Adipose tissue (tissue), 3 donors: ENCODE measurements around the gene C9orf43. TPM values are rescaled to one million over a fixed set of nuclear protein-coding genes. Genes with fewer than 3 reads are reported as not detected.
"Not testable (repeated sequence)": the region's sequence is repeated elsewhere in the genome, so short reads cannot be mapped to it uniquely, and the experiment has no call there.

Source experiments
- H3K27ac ChIP-seq: one replicate; pipeline ENCODE4 v1.5.1; 2013; ENCODE audit warnings: low read depth, low read length
- WGBS, 3 donors: extraction: QIAGEN DNeasy Blood & Tissue Kit; methylation state at CpG; one replicate each; pipeline ENCODE4 v1.1.7; 2013; 5-methylcytosine and 5-hydroxymethylcytosine counted together
- polyA plus RNA-seq, 3 donors: library from polyadenylated mRNA; stranded (reverse); fragments of 200-250 nt; gene quantifications; one replicate each; pipeline ENCODE4 v1.2.3, GENCODE V29; 2013
- donor health status: healthy with polysubstance abuse.
- donor health status: Bipolar disorder and iron deficiency.
- donor health status: healthy.

Gene C9orf43
- polyA plus RNA-seq, 3 donors: 0.24 to 0.45 (median 0.42) TPM

- WGBS, 3 donors: 55 to 89% (median 75%) methylated on average over 2 of the region's 2 CpGs
- H3K27ac ChIP-seq: not testable (repeated sequence)
These were observed 30.7 kb upstream of the C9orf43 start for GRCh38 chr9:113379829-113380210.

- no peak overlapping the region for H3K27ac ChIP-seq
- WGBS, 3 donors: 27 to 62% (median 58%) methylated on average over 1 of the region's 1 CpG
These were observed 29.6 kb upstream of the C9orf43 start for GRCh38 chr9:113380869-113381378.

- WGBS, 3 donors: 40 to 87% (median 83%) methylated on average over 7 of the region's 7 CpGs
These were observed 29.1 kb upstream of the C9orf43 start for GRCh38 chr9:113381441-113381840.

GRCh38 chr9:113381909-113382411, 28.6 kb upstream of the C9orf43 start:
- H3K27ac ChIP-seq: no peak overlapping the region
- WGBS, 3 donors: 26 to 90% (median 81%) methylated on average over 8 of the region's 8 CpGs

More at GRCh38 chr9:113381441-113381840, 29.1 kb upstream of the C9orf43 start:
- H3K27ac ChIP-seq: not testable (repeated sequence)

DNA sequence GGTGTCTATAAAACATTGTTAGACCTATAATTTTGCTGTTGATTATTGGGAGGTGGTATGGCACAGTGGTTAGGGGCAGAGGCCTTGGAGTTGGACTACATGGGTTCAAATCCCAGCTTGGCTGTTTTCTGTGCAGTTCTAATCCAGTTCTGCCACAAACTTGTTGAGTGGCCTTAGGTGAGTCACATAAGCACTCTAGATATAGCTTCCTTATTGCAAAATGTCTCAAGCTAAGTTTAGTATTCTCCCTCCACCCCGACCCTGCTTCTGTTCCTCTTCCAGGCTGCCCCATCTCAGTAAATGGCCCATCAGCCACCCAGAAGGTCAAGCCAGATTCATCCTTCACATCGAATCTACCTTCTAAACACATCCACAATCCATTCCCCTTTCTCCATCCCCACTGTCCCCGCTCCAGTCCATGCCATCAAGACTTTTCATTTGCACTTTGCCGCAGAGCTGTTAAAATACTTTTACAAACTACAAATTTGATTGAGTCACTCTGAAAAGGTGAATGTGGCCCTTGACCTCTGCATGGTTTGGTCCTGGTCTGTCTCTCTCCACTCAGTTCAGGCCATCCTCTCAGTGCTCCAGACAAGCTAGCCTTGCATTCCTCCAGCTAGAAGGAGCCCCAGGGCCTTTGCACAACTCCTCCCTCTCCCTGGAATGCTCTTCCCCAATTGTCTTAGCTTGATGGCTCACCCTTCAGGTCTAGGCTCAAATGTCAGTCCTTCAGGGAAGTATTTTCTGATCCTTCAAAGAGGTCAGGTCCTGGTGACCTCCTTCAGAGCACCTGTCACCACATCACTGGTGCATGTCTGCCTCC, 23.8 kb upstream of the C9orf43 start:
- WGBS, 3 donors: 78 to 94% (median 81%) methylated on average over 4 of the region's 4 CpGs
- H3K27ac ChIP-seq: no peak overlapping the region

GRCh38 chr9:113387560-113388230, 22.9 kb upstream of the C9orf43 start:
- H3K27ac ChIP-seq: no peak overlapping the region
- WGBS, 3 donors: 26 to 92% (median 75%) methylated on average over 9 of the region's 9 CpGs

- WGBS, 3 donors: 24 to 93% (median 85%) methylated on average over 13 of the region's 13 CpGs
These were observed 21.7 kb upstream of the C9orf43 start for GRCh38 chr9:113388833-113389232.

GRCh38 chr9:113389451-113389850, 21.1 kb upstream of the C9orf43 start:
- 88 to 93% (median 89%) methylated on average over 11 of the region's 11 CpGs for WGBS, 3 donors
- H3K27ac ChIP-seq: no peak overlapping the region

More at GRCh38 chr9:113388833-113389232, 21.7 kb upstream of the C9orf43 start:
- H3K27ac ChIP-seq: no peak overlapping the region

DNA sequence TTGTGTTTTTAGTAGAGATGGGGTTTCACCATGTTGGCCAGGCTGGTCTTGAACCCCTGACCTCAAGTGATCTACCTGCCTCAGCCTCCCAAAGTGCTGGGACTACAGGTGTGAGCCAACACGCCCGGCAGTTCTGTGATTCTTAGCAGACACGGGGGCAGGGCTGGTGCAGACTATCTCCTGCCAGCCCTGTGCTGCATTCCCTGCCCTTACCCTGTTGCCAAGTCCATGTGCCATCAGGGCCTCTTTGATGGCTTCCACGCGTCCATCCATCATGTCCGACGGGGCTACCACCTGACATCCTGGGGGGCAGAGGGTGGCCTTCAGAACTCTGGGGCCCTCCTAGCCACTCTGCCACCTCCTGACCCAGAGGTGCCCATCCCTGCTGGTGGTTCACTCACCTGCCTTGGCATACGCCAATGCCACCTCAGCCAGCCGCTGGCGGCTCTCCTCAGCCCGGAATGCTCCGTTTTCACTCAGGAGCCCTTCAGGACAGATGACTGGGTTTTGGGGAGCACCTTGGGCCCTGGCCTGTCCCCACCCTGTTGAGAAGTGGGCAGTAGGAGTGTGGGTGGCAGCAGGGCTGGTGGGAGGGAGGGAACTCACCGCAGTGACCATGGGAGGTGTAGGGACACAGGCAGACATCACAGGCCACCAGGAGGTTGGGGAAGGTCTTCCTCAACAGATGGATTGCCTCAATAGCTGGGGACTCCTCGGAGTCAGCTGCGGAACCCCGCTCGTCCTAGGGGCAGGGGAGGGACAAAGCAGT, 20.2 kb upstream of the C9orf43 start:
- no peak overlapping the region for H3K27ac ChIP-seq

GRCh38 chr9:113391917-113392316, 18.6 kb upstream of the C9orf43 start:
- WGBS, 3 donors: 93 to 95% (median 95%) methylated on average over 7 of the region's 7 CpGs
- no peak overlapping the region for H3K27ac ChIP-seq

More for the DNA sequence above, 20.2 kb upstream of the C9orf43 start:
- 85 to 97% (median 94%) methylated on average over 17 of the region's 17 CpGs for WGBS, 3 donors

- WGBS, 3 donors: 93 to 96% (median 95%) methylated on average over 7 of the region's 7 CpGs
These were observed 17.3 kb upstream of the C9orf43 start for GRCh38 chr9:113393281-113393680.

GRCh38 chr9:113395000-113395861, 15.3 kb upstream of the C9orf43 start:
- no peak overlapping the region for H3K27ac ChIP-seq
- 79 to 97% (median 95%) methylated on average over 9 of the region's 9 CpGs for WGBS, 3 donors

More at GRCh38 chr9:113393281-113393680, 17.3 kb upstream of the C9orf43 start:
- no peak overlapping the region for H3K27ac ChIP-seq

DNA sequence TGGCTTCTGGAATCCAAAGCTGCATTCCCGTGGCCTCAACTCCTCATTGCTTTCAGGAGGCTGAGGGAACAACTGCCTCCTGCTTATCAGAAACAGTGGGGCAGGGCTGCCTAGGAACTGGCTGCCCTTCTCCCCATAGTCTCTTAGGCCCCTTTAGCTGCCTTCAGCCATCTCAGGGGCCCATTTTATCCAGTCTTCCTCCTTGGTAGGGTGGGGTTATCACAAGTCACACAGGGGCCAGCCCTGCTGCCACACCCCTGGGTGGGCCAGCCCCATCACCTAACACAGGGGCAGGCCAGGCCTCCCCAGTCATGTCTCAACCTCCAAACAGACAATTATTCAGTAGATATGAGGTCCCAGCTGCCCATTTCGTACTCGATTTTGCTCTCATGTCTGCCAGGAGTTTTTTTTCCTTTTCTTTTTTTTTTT, 13.3 kb upstream of the C9orf43 start:
- WGBS, 3 donors: 64 to 82% (median 64%) methylated on average over 3 of the region's 3 CpGs
- H3K27ac ChIP-seq: no peak overlapping the region

DNA sequence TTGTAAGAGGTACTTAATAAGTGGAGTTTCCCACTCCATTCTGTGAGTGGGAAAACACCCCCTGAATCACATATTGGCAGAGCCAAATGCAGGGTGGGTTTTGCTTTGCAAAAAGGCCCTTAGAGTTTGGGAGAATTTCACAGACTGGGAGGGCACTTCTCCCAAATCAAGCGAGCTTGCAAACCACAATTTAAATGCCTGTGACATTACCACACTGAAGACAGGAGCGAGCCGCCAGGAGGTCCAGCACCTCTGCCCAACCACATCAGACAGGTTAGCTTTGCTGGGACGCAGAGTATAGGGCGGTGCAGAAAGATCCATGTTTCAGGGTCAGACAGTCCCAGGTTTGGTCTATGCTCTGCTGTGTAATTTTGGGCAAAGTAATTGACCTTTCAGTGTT, 11.8 kb upstream of the C9orf43 start:
- H3K27ac ChIP-seq: no peak overlapping the region

GRCh38 chr9:113399646-113400200, 10.8 kb upstream of the C9orf43 start:
- H3K27ac ChIP-seq: no peak overlapping the region
- 37 to 90% (median 89%) methylated on average over 3 of the region's 3 CpGs for WGBS, 3 donors

More for the DNA sequence above, 11.8 kb upstream of the C9orf43 start:
- WGBS, 3 donors: 43 to 88% (median 88%) methylated on average over 5 of the region's 5 CpGs

DNA sequence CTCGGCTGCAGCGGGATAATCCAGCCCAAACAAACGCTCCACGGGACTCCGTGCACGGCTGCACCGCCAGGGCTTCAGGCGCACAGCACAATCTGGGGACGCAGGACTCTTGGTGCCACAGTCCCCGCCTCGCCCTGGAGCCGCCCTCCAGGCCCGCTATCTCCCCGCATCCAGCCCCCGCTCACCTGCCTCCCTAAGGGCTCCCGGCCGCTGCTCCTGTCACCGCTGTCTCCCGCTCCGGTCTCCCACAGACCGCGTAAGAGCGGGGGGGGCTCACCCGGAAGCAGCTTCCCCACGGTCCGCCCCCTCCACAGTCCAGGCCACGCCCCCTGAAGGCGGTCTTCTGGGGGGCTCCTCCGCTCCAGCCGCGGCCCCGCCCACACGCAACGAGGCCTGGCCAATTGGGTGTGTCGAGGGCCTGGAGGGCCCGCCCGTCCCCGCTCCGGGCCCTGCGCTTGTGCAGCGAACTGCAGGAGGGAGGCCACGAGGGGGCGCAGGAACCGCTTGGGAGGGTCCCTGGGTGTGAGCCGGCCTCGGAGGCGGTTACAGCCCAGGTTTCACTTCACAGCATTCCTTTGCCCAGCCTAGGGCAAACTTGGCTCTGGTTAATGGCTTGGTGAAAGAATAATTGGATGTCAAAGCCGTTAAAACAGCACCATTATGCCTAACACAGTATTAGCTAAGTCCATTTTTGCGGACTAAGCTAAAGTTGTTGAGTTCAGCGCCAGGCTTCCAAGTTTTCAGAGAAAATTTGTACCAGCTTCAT, 9.3 kb upstream of the C9orf43 start, which contains the start of gene ALAD:
Gene ALAD (minus strand): TSS at position 258 of the 766 bp plus-strand sequence. CDS start 7,725 bp downstream, outside the sequence.
- no peak within 1 kb of the TSS for H3K27ac ChIP-seq
- 2% methylated on average over 45 to 50 of the region's 50 CpGs for WGBS, 3 donors
